NT2/D1 (cell line): ENCODE measurements around the gene TROAP.
"Not testable (repeated sequence)": the region's sequence is repeated elsewhere in the genome, so short reads cannot be mapped to it uniquely, and the experiment has no call there.

Source experiments
- DNase-seq: peaks from one replicate; pipeline ENCODE4 v3.0.0-alpha.2; 2011; ENCODE audit warnings: low read depth, low spot score
- H3K27me3 ChIP-seq: 2 replicates; pipeline ENCODE4 v1.6.0; 2011; ENCODE audit warnings: mild to moderate bottlenecking; ENCODE audit not compliant: insufficient read length, insufficient read depth
- H3K36me3 ChIP-seq: 2 replicates; pipeline ENCODE4 v1.6.1; 2011; ENCODE audit warnings: mild to moderate bottlenecking, low read length, mixed read lengths; ENCODE audit not compliant: insufficient read depth, insufficient read length
- H3K4me1 ChIP-seq: 2 replicates; pipeline ENCODE4 v1.5.1; 2011; ENCODE audit not compliant: insufficient read depth, insufficient read length
- H3K4me3 ChIP-seq: 2 replicates; pipeline ENCODE4 v1.5.1; 2011; ENCODE audit warnings: low read depth; ENCODE audit not compliant: insufficient read length
- H3K9ac ChIP-seq: 2 replicates; pipeline ENCODE4 v1.6.0; 2011; ENCODE audit warnings: low read depth; ENCODE audit not compliant: insufficient read length
- H3K9me3 ChIP-seq: 2 replicates; pipeline ENCODE4 v1.5.1; 2011; ENCODE audit warnings: mild to moderate bottlenecking, low read length; ENCODE audit not compliant: insufficient read depth
- SUZ12 ChIP-seq: IDR thresholded peaks from 2 replicates; pipeline ENCODE4 v1.6.1; 2011; ENCODE audit not compliant: insufficient read length, insufficient read depth; ENCODE audit errors: extremely low read depth
- YY1 ChIP-seq: IDR thresholded peaks from 2 replicates; pipeline ENCODE4 v1.6.1; 2011; ENCODE audit not compliant: insufficient read length, insufficient read depth
- ZNF274 ChIP-seq: IDR thresholded peaks from 2 replicates; pipeline ENCODE4 v1.6.1; 2011; ENCODE audit warnings: mild to moderate bottlenecking, low read depth, low read length

The TROAP gene

DNA sequence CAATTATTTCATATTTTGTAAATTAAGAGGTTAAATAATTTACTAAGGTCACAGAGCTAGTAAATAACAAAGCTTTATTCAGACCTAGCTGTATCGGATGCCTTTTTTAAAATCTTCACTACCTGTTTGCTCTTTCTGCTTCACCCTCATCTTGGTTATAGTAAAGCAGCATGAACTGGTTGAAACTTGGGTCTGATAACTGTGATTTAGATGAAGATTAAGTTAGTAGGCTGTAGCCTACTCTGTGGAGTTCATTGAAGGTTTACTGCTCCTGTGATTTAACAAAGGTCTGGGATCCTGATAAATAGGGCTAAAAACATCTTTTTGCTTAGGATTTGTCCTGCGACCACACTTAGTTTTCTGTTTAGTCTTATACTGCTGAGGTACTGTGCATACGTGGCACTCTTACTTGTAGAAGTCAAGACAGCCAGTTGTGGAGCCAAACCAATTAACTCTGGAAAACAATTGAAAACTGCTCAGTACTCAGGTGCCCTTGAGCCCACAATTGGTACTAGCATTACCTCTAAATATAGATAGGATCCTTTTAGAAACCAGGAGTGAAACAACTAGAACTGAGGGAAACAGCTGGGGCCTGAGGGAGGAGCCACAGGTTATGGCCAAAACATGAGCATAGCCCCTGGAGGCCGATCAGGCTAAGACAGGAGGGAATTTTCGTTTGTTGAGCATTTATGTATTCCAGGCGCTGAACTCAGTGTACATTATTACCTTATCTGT lies 46.5 kb downstream of the TROAP start:
- H3K4me3 ChIP-seq, result no peak overlapping the region

DNA sequence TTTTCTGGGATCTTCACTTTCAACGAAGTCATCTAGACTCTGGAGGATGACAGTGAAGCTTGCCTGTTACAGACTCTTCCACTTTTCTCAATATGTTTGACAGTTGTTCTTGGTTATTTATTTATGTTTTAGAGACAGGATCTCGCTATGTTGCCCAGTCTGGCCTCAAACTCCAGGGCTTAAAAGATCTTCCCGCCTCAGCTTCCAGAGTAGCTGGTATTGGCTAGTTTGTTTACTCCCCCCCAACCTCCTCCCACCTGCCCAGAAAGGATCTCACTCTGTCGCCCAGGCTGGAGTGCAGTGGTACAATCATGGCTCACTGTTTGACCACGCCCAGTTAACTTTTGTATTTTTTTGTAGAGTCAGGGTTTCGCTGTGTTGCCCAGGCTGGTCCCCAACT lies 47.5 kb downstream of the TROAP start:
- Histone ChIP-seq H3K4me1 (peaks cover 2% of the 10 kb centered on the region), H3K4me3 (no peak overlapping the region), H3K36me3 (peaks cover 6% of the 10 kb centered on the region), H3K9ac (no peak overlapping the region), H3K27me3 (no peaks in the 10 kb centered on the region), H3K9me3 (no peaks in the 10 kb centered on the region)
- no peak for TF ChIP-seq YY1
- DNase-seq, result no peak

More for the DNA sequence above, 46.5 kb downstream of the TROAP start:
- peaks cover 6% of the 10 kb centered on the region for H3K36me3 ChIP-seq
- H3K4me1 ChIP-seq, result peaks cover 3% of the 10 kb centered on the region
- TF ChIP-seq YY1, result no peak
- no peak overlapping the region for H3K9ac ChIP-seq
- no peaks in the 10 kb centered on the region for H3K27me3 ChIP-seq
- DNase-seq, result no peak
- H3K9me3 ChIP-seq, result no peaks in the 10 kb centered on the region

DNA sequence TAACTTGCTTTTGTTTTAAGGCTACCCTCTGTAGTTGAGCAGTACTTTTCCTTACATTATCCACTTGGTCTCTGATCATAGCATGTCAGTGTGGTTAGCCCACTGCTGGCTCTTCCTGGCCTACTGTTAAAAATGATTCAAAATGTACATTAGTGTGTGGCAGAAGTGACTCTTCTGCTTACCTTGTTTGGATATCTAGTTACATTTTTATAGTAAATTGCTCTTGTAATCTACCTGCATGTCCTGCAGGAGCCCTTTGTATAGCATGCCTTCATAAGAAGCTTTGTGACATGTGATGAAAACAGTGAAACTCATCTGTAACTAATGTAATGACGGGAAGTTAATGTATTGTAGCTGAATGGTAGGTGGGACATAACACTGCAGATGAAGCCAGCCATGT lies 52.4 kb downstream of the TROAP start:
- H3K27me3 ChIP-seq, result no peaks in the 10 kb centered on the region
- H3K4me1 ChIP-seq, result no peaks in the 10 kb centered on the region
- no peak overlapping the region for H3K4me3 ChIP-seq
- H3K36me3 ChIP-seq, result peaks cover 6% of the 10 kb centered on the region
- H3K9me3 ChIP-seq, result no peaks in the 10 kb centered on the region
- no peak for TF ChIP-seq ZNF274
- TF ChIP-seq SUZ12, result no peak
- no peak for TF ChIP-seq YY1
- DNase-seq, result no peak
- no peak overlapping the region for H3K9ac ChIP-seq

DNA sequence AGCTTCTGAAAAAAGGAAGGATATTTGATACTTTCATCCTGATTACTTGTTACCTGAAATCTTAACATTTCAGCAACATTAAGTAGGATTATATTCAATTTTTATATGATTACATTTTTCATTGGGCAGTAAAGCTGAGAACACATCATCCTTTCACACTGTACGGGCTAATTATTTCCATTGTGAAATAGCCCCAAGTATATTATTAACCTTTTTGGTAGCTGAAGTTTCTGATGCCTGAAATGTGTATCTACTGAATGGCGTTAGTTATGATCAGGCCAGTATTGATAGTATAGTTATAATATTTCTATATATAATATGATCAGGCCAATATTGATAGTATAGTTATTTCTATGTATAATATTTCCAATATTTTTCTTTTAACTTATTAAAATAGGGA lies 54.3 kb downstream of the TROAP start:
- peaks cover 4% of the 10 kb centered on the region for H3K36me3 ChIP-seq
- no peaks in the 10 kb centered on the region for H3K9me3 ChIP-seq
- DNase-seq, result no peak
- H3K9ac ChIP-seq, result no peak overlapping the region
- no peak overlapping the region for H3K4me3 ChIP-seq
- H3K4me1 ChIP-seq, result no peaks in the 10 kb centered on the region
- no peaks in the 10 kb centered on the region for H3K27me3 ChIP-seq
- TF ChIP-seq YY1 (no peak), ZNF274 (no peak), SUZ12 (no peak)

DNA sequence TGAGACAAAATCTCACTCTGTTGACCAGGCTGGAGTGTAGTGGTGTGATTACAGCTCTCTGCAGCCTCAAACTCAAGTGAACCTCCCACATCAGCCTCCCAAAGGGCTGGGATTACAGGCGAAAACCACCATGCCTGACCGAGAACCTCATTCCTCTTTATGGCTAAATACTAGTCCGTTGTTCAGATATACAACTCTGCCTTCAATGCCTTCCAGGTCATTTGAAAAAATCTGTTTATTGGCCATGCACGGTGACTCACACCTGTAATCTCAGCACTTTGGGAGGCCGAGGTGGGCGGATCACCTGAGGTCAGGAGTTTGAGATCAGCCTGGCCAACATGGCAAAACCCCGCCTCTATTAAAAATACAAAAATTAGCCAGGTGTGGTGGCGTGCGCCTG lies 57.1 kb downstream of the TROAP start:
- H3K4me3 ChIP-seq, H3K9me3 ChIP-seq, H3K36me3 ChIP-seq, H3K9ac ChIP-seq, H3K4me1 ChIP-seq, DNase-seq, H3K27me3 ChIP-seq: not testable (repeated sequence)
